Stimulated activated CD4-positive, alpha-beta T cell treated with anti-CD3 and anti-CD28 coated beads, TNF-alpha, amount 100 ng/mL, for 24 hours (primary cell): ENCODE results near the gene SOCS7.

Experiments
- DNase-seq, 3 experiments: peaks; one replicate each; pipeline ENCODE4 v3.0.0-alpha.2; 2020; ENCODE audit warnings: low read depth in 3 of 3

The SOCS7 gene

DNA sequence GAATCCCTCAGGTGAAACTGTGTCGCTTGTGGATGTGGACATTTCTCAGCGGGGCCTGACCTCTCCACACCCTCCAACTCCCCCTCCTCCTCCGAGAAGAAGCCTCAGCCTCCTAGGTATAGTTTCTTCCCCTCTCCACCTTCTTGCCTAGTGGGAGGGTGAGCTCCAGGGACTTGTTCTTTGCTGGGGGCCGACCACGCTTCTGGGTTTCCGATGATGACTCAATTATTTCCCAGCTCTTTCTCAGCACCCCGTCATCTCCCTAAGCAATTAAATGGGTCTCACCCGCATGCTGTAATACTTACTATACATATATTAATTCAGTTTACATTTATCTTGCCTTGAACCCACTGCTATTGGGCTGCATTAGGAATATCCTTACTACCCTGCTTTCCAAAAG is 13.1 kb downstream of the SOCS7 start:
- no peak for DNase-seq

DNA sequence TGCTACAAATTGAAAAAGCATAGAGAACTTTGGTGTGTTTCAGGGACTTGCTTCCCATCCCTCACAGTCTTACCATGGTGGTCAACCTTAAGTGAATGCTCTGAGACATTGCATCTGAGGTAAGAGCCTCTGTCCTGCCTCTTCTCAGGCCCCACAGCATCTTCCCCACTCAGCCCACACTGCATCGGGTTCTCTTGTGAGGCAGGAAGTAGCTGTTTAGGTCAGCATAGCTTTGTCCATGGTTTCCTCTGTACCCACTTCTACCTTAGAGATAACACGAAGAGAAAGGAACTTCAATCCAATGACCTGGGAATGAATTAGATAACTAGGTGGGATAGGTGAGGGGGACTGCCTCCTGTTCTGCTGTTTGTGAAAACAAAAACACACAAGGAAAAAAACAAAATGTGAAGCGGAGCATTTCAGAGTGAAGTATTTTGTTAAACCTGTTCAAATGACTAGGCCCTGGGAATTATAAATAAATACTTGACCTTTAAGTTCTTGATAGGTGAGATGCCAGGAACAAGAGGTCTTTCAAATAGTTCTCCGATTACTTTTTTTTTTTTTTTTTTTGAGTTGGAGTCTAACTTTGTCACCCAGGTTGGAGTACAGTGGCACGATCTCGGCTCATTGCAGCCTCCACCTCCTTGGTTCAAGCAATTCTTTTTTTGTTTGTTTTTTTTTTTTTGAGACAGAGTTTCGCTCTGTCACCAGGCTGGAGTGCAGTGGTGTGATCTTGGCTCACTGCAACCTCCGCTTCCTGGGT is 17.7 kb downstream of the SOCS7 start:
- DNase-seq = no peak

DNA sequence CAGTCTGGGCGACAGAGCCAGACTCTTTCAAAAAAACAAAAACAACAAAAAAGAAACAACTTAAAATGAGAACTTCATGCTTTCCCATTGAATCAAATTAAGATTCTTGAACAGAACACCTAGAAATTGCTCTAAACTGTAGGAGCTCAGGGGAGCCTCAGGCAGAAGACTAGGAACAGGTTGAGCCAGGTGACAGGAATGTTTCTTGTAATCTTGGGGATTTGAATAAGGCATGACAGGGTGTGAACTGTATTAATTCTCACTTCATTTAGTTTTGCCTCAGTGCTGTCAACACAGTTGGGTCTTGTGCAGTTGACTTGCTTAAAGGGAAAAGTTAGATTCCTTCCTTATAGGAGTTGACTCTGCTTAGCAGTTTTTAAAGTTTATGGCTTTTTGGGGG is 27.8 kb downstream of the SOCS7 start:
- no peak for DNase-seq

DNA sequence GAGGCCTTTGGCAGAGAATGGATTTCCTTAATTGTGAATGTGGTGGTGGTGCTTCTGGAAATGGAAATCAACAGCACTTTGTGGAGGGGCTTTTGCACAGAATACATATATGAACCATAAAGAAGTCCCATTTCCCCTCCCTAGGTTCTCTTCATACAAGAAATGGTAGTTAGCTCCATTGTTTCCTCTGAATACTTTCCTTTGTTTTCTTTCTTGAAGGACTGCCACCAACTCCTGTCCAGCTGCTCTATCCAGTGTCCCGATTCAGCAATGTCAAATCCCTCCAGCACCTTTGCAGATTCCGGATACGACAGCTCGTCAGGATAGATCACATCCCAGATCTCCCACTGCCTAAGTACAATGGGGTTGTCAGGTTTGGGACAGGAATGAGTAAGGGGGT is 43.4 kb downstream of the SOCS7 start:
- DNase-seq = no peak

DNA sequence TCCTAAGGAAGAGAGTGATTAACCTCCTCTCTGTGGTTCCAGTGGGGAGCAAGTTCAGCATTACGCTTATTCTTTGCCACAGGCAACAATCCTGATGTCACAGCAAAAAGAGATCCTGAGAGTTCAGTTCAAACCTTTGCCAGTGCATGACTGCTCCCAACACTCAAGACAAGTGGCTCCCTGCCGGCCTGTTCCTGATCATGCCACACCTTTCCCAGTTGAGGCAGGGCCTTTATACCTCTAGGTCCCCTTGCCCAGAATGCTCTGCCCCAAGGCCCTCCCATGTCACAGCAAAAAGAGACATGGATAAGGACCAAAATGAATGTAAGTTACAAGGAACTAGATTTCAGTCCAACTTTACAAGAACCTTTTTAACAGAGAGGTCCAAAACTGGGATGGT is 45.6 kb downstream of the SOCS7 start:
- DNase-seq = no peak

DNA sequence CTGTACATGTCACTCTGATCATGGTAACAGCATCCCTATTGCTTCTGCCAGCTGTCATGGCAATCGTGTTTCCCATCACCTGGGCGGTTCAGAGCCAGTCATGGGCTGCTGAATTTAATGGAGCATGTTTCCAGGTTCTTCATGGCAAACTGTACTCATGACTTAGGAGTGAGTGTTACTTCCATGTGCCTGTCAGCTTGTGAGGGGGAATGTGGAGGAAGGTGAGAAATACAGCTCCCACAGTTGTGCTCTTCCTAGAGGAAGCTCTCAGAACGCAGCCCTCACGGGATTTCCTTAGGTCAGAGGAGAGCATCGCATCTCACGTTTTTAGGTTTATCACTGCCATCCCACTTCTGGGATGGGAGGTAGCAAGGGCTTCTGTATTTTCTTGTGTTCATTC is 48.6 kb downstream of the SOCS7 start:
- no peak for DNase-seq

DNA sequence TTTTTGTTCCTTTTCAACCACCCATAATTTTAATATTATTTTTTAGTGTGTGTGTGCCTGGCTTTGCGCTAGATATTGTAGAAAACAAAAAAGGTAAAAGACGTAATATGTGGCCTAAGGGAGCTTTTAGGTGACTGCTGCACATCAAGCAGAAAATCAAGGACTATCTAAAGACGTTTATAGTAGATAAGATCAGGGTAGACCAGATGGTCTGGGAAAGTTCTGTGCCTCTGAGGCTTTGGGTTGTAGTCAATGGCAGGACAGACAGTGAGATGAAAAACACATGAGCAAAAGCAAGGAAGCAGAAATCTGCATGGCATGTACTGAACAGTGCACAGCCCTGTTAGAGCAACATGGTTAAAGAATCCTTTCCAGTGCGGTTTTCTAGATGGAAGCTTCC is 49.8 kb downstream of the SOCS7 start:
- no peak for DNase-seq

DNA sequence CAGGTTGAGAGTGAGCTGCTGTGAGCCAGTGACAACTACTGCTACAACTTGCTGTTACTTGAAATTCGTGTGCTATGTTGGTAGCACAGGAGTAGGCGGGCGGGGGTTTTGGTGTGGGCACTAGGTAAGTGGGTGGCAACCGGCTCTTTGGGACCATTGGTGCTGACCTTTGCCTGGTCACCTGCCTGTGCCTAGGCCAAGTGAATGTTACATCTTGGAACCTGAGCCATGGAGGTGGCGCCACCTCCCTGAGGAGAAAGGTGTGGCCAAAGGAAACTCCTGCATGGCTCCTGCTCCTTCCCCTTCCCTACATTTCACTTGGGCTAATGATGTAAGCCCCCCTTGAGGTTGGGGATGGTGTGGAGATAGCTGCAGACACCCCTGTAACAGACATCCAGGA is 51.3 kb downstream of the SOCS7 start:
- DNase-seq = no peak

DNA sequence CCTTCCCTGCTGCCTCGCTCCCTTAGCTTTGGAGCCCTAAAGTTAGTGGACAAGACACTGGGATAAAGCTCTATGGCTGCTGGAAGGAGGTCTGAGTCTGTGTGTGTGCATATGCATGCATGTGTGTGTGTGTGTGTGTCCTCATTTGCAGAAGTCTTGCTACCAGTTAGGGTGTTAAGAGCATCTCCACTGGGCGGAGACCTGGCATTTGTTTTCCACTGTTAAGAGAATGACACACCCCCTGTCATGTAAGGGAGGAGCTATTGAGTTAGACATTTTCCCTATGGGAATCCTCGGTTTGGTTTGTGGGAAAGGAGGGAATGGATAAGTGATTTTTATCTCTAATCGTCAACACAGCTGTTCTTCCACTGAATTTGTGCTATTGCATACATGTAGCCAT is 51.8 kb downstream of the SOCS7 start:
- DNase-seq = no peak

DNA sequence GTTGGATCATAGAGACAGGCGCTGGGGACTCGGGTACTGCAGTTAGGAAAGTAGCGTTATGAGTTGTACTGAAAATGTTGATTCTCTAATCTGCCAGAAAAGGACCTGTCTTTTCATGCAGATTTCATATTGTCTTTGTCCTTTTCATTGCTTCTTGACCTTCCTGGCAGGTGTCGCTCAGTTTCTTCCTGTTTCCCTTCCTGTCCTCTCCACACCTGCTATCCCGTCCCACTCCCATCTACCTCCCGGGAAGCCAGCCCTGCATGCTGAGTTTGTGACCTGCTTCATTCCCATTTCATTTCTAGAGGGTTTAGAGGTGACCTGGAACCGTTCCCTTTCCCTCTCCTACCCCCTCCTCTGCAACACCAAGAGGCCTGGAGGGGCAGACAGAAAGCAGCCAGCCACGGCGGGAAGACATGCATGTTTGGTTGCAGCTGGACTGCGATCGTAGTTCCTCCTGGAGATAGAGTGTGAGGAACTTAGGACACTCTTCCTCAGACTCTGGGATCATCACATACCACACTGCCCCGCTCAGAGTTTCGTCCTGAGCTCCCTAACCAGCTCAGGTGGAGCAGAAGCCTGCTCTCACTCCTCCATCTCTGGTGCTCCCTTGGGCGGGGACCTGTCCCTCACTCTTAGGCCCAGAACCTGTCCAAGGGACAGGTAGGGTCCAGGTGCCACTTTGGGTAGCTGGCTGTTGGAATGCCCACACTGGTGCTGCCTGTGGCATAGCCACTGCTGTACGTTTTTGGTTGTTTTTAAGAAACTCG is 52.7 kb downstream of the SOCS7 start:
- DNase-seq = no peak

DNA sequence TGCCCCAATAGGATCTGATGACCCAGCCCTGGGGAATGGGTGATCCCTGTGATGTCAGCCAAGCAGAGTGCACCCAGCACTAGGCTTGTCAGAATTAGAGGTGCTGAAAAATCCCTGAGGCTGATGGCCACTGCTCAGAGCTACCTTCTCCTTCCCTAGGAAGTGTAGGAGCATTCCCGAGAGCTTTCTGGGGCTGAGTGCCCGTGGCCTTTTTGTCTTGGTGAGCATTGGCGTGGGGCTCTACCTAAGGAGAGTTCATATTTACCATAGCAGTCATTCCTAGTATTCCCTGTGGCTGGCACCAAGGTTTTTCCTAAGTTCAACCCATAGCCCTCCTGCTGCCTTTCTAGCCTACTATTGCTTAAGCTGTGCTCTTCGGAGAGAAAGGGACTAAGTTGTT is 54.0 kb downstream of the SOCS7 start:
- no peak for DNase-seq

DNA sequence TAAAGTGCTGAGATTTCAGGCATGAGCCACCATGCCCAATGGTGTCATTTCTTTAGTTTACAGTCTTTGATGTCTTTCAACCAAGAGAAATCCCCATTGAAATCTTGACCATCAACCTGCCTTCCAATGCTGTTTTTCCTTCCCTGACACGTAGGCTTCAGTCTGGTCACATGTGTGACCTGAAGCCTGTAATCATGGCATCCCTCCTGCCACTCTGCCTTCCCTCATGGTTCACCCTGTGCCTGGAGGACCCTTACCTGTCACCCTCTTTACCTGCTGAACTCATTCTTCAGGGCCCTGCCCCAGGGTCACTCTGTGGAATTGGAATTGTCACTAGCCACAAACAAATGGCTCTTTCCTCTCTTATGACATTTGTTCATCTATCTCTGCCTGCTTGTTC is 58.6 kb downstream of the SOCS7 start:
- DNase-seq = no peak

DNA sequence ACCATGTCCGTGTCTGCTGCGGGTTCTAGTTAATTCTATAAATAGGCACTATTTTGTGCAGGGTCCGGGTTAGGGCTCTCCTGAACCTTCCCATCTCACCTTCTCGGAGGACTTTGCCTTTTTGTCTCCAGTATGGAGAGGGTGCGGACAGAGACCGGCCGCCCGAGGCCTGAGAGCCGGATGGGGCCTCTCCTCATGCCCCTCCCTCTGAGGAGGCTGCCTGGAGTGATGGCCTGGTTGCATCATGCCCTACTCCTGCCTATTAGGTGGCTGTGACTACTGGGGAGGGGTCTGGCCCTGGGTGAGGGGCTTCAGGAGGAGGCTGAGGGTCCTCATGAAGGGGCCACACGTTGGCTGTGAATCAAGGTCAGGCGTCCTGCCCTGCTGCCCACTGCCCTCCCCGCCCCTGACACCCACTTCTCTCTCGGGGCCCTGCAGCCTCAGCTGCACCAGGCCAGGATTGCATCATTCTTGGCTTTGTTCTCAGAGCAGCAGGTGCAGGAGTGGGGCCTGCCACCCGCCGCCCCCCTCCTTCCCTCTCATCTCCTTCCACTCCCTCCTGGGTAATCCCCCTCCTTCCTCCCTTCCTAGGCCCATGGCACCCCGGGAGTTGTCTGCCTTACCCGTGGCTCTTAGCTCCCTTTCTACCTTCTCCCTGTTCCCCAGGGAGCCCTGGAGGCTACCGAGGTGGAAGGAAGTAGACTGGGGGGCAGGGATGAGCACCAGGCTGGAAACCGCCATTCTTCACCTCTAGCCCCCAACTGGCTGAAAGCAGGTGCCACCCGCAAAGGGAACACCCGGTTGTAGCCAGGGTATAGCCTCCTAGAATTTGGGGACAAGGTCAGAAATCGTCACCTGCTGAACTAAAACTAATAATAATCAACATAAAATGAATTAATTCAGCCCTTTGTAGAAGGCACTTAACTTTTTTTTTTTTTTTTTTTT is 63.9 kb downstream of the SOCS7 start:
- DNase-seq = peak in 1 of 3 experiments; percentile 4

DNA sequence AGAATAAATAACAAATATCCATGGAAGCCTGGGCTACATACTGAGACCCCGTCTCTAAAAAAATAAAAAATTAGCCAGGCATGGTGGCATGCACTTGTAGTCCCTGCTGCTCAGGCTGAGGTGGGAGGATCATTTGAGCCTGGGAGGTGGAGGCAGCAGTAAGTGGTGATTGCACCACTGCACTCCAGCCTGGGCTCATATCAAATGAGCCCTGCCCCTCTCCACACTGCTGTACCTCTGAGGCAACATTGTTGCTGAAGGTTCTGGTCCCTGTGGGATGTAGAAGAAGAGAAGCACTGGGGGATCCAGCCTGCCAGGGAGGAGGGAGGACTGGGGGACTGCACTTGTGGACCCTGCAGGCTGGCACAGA is 65.2 kb downstream of the SOCS7 start:
- DNase-seq = no peak

DNA sequence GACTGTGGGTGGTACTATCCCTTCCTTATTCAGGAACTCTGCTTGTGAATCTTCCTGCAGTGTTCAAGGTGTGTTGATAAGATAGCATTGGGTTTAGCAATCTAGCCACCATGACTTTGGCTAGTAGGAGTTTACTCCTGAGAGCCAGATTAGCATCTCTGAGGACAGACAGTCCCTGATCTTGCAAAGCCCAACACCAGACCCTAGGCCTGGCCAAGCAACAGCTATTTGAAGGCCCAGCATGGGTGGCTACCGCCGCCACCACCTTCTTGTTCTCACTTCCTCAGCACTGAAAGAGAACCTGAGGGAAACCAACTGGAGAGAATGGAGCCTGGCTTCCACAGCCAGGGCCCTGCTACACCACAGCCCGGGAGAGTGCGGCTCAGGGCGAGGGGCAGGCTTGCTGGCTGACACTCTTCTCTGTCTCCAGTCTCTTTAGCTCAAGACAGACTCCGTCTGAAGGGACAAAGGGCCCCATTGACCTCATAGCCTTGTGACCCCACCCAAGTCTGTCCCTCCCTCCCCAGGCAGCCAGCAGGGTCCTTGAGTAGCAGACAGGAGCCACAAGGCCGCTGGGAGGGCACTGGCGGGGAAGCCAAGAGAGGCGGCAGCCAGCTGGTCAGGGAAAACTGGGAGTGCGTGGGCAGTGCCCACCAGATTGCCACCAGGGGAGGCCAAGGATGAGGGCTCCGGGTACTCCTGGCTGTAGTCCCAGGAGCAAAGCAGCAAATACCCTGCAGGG is 65.7 kb downstream of the SOCS7 start:
- DNase-seq = no peak

DNA sequence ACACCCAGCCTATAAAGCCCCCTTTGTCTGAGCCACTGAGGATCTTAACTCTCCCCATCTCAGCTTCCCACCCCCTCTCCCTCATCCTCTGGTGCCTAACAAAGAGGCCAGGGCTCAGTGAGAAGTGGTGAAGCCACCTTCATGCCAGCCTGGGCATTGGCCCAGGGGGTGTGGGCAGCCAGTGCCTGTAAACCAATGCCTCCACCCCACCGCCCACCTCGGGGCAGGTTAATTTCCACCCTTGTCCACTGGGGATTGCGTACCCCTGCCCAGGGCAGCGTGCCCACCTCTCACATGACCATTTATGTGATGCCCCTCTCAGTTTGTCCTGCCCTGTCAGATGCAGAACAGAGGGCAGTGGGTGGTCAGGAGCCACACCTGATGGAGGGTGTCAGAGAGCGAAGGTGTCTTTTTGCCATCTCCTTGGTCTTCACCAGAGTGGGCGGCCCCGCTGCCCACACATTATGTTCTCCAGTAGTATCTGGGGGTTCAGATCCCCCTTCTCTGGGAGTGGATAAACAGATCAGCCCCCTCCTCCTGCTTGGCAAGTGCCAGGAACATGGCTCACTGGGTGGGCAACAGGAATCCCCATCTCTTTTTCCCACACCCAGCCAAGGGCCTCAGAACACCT is 66.5 kb downstream of the SOCS7 start:
- no peak for DNase-seq

DNA sequence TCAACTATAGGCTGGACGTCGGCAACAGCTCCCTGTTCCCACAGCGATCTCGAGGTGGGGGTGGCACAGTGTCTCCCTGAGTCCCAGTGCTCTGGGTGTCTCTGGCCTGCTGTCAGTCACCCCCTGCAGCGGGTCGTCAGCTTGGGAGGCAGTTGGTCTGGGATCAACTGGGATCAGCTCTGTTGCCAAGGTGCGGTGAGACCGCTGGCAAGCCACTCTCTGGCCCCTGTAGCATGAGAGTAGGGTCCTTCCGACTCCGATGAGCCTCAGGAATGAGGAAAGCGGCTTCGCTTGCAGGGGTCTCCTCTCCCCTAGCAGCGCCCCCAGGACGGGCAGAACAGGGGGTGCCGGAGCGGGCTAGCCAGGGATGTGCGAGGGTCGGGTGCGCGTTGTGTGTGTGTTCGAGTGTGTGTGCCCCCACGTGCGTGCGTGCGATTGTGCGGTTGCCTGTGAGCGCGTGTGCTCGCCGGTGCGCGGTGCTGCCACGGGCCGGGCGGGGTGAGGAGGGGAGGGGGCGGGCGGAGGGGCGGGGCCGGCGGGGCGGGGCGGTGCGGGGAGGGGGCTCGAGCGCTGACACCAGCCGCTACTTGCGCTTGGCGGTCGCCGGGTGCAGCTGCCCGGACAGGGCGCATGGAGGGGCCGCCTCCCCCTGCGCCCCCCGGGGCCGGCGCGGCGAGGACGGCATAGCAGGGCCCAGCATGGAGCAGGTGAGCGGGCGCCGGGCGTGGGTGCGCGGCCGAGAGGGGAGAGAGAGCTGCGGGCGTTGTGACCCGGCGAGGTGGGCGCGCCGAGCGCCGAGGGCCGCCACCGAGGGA is 67.3 kb downstream of the SOCS7 start:
- DNase-seq = no peak

DNA sequence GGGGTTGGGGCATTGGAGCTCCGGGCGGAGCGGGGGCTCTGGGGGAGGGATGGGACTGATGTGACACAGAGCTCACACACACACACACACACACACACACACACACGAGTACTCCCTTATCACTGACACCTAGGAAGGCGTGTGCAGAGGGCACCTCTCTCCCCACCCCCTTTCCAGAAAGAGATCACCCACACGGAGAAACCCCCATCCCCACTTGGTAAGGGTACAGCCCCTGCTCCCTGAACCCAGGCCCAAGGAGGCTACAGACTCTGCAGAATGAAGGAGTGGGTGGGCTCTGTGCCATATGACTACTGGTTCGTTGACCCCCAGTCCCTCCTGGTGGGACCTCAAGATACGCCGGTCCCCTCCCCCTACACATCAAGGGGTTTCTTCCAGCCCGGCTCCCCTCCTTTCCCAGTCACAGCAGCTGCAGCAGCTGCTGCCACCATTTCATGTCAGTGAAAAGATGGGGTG is 67.9 kb downstream of the SOCS7 start:
- no peak for DNase-seq

DNA sequence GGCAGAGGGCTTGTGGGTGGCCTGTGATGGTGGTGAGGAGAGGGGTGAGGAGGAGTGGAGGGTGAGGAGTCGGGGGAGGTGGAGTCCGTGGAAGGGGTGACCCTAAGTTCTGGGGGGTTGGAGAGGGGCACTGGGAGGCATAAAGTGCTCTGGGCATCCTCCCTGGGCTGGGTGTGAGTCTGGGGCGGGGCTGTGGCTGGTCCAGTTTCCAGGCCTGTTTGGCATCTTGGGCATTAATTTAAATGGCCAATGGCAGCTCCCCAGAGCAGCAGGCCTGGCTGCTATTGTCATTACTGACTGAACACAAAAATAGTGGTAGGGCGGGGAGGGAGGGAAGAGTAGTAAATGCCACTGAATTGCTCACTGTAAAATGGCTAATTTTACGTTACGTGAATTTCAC is 68.9 kb downstream of the SOCS7 start:
- no peak for DNase-seq

DNA sequence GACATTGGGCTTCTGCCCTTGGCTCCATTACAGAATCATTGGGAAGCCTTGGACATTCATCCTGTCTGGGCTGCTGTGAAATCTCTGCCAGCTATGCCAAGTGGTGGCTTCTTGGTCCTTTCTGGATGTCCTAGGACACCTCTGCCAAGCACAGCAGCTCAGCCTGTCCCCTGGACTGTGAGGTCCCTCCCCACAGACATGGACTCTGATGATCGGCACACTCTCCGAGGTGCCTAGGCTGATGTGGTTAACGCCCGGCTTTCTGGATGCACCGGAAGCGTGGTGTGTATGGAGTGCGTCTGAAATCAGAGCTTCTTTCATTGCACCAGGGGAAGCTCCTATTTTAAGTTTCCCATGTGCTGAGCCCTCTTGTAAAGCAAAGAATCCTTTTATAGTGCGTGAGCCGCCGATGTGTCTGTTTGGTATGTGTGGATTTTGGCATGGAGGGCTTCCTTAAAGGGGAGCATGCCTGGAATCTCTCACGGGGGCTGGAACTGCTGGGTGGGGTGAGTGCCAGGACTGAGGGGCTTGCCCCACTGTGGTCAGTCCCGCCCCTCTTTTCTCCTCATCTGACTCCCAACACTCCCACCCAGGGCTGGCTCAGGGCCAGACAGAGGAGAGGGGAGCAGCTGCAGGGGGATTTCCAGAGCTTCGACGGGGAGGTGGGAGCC is 69.7 kb downstream of the SOCS7 start:
- no peak for DNase-seq
